Left lung (tissue), 10 donors: Measurements from ENCODE around the gene PCSK2. TPM values are rescaled to one million over a fixed set of nuclear protein-coding genes. Genes with fewer than 3 reads are reported as not detected.

ENCODE experiments used
- ATAC-seq: fragments of 200-7000 bp; cut with Tn5 transposase; one replicate; pipeline ENCODE4 v1.9.1; 2020; ENCODE audit warnings: moderate library complexity
- DNase-seq, 4 donors: peaks; one replicate each; pipeline ENCODE4 v3.0.0-alpha.2; 2013 to 2020
- H3K27ac ChIP-seq, 2 donors: fragments of 200-600 bp; sonication (generic) in 1 of 2; one replicate each; pipeline versions ENCODE4 v1.5.0 to v1.8.0; 2020 to 2021
- H3K27me3 ChIP-seq, 2 donors: fragments of 200-600 bp; sonication (generic) in 1 of 2; one replicate each; pipeline versions ENCODE4 v1.5.0 to v1.8.0; 2020 to 2021
- H3K36me3 ChIP-seq, 2 donors: fragments of 200-600 bp; sonication (generic) in 1 of 2; one replicate each; pipeline versions ENCODE4 v1.5.0 to v1.8.0; 2020 to 2021
- H3K4me1 ChIP-seq, 2 donors: fragments of 200-600 bp; one replicate each; pipeline ENCODE4 v1.8.0; 2021
- H3K4me3 ChIP-seq, 2 donors: fragments of 200-600 bp; sonication (generic) in 1 of 2; one replicate each; pipeline versions ENCODE4 v1.5.0 to v1.8.0; 2020 to 2021; ENCODE audit warnings: mild to moderate bottlenecking in 1 of 2
- H3K9me3 ChIP-seq, 2 donors: fragments of 200-600 bp; sonication (generic) in 1 of 2; one replicate each; pipeline versions ENCODE4 v1.5.0 to v1.8.0; 2020 to 2021
- intact Hi-C, 2 donors: fragments of 100-400 bp; cut with DNase I; formaldehyde crosslinking; loops; one replicate each; pipeline versions ENCODE4 v1.11.2 to v1.14.2; 2022
- polyA plus RNA-seq, 6 donors: library from polyadenylated mRNA; unstranded; fragments of 120-200 nt; gene quantifications; one replicate each; pipeline ENCODE4 v1.2.1, GENCODE V29; 2013; ENCODE audit not compliant: insufficient read length in 6 of 6
- total RNA-seq, 2 donors: library from RNA; stranded (reverse); fragmentation: NEBNext Ultra II Directional; extraction: Animal tissue kit (Norgen Biotek cat#: 25700); gene quantifications; one replicate each; pipeline ENCODE4 v1.2.1, GENCODE V29; 2021
- TF ChIP-seq, protein P1 (sequence below), 2 donors: fragments of 200-600 bp; sonication (generic) in 1 of 2; IDR thresholded peaks; one replicate each; pipeline versions ENCODE4 v1.5.0 to v1.8.0; 2021; ENCODE audit warnings: antibody characterized with exemption in 2 of 2
- donor health status: DM: no; HTN: yes; CAD: no.
- donor health status: DM: no; HTN: no; CAD: no.

PCSK2 gene
- total and polyA plus RNA-seq, 8 donors, result 0.32 to 33.4 (median 0.65) TPM

DNA sequence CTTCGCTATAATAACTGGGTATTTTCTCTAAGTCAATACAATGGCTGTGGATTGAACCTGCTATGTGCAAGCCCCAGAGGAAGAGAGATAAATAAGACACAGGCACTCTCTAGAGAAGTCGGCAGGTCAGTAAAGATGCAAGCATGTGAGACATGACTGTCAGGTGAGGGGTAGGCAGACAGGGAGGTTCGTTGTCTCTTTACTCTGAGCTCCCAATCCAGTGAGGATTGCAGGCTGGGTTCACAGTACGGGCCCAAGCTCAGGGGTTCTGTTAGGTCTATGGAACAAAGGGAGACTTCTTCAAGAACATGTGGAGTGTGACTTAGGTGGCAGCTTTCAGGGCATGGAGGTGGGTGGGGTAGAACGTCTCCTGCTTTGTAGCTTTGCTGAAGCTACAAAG lies 147.2 kb downstream of the PCSK2 start:
- no peaks in the 10 kb centered on the region for H3K4me1 ChIP-seq
- no peak overlapping the region for H3K27ac ChIP-seq
- ATAC-seq (no peak), DNase-seq (no peak)
- no peaks in the 10 kb centered on the region for H3K36me3 ChIP-seq
- intact Hi-C loops, result no loop called here
- TF ChIP-seq, protein P1, sequence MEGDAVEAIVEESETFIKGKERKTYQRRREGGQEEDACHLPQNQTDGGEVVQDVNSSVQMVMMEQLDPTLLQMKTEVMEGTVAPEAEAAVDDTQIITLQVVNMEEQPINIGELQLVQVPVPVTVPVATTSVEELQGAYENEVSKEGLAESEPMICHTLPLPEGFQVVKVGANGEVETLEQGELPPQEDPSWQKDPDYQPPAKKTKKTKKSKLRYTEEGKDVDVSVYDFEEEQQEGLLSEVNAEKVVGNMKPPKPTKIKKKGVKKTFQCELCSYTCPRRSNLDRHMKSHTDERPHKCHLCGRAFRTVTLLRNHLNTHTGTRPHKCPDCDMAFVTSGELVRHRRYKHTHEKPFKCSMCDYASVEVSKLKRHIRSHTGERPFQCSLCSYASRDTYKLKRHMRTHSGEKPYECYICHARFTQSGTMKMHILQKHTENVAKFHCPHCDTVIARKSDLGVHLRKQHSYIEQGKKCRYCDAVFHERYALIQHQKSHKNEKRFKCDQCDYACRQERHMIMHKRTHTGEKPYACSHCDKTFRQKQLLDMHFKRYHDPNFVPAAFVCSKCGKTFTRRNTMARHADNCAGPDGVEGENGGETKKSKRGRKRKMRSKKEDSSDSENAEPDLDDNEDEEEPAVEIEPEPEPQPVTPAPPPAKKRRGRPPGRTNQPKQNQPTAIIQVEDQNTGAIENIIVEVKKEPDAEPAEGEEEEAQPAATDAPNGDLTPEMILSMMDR (IDR thresholded peaks at IDR 0.05), result no peak
- no peaks in the 10 kb centered on the region for H3K9me3 ChIP-seq
- H3K27me3 ChIP-seq, result no peaks in the 10 kb centered on the region
- no peak overlapping the region for H3K4me3 ChIP-seq

DNA sequence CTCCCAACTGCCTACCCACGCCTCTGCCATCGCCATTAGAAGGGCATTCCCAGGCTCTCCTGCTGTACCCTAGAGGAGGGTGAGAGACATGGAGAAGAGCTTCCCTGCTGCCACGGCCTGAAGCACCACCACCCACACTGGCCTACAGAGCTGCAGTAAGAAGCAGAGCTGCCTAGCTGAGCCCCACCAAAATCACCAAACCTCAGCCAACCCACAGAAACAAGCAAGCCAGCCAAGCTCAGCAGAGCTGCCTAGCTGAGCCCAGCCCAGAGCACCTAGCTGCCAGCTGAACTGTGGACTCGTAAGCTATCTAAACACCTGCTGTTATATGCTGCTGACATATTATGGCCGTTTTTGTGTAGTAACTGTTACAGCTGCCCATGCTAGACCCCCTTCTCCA lies 149.2 kb downstream of the PCSK2 start:
- Histone ChIP-seq H3K27ac (no peak overlapping the region), H3K36me3 (no peaks in the 10 kb centered on the region), H3K27me3 (no peaks in the 10 kb centered on the region), H3K4me1 (no peaks in the 10 kb centered on the region), H3K4me3 (no peak overlapping the region), H3K9me3 (no peaks in the 10 kb centered on the region)
- TF ChIP-seq, protein P1 (IDR thresholded peaks at IDR 0.05), result no peak
- intact Hi-C loops, result no loop called here
- no peak for DNase-seq
- ATAC-seq, result no peak

DNA sequence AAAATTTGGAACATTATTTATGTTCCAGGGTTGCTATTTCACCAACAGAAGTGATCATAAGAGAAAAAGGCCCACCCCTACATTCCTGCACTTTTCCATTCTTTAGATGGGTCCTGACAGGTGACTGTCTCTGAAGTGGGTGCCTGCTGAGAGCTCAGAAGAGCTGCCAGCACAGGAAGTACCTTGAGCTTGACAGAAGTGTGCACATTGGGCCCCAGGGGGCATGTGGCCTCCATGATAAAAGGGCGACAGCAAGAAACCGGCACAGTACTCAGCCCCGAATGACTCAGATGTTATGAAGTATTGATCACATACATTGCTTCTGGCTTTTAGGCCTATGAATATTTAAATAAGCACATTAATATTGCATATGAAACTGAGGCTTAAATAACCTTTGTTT lies 150.4 kb downstream of the PCSK2 start:
- DNase-seq (no peak), ATAC-seq (no peak)
- H3K9me3 ChIP-seq, result no peaks in the 10 kb centered on the region
- H3K27me3 ChIP-seq, result no peaks in the 10 kb centered on the region
- TF ChIP-seq, protein P1 (IDR thresholded peaks at IDR 0.05), result no peak
- H3K36me3 ChIP-seq, result no peaks in the 10 kb centered on the region
- intact Hi-C loops, result no loop called here
- H3K4me3 ChIP-seq, result no peak overlapping the region
- no peaks in the 10 kb centered on the region for H3K4me1 ChIP-seq
- no peak overlapping the region for H3K27ac ChIP-seq

DNA sequence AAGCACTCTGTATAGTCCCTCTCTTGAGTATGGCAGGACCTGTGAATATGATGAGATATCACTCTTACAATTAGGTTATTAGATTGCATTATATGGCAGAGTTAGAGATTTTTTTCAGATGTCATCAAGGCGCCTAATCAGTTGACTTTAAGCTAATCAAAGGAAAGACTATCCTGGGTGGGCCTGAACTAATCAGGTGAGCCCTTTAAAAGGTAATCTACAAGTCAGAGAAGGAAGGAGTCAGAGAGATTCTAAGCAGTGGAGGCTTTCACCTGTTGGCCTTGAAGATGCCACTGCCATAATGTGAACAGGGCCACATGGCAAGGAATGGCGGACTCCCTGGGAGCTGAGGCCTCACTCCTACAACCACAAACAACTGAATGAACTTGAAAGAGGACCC lies 152.8 kb downstream of the PCSK2 start:
- Histone ChIP-seq H3K4me1 (no peaks in the 10 kb centered on the region), H3K9me3 (no peaks in the 10 kb centered on the region), H3K27ac (no peak overlapping the region), H3K36me3 (no peaks in the 10 kb centered on the region), H3K27me3 (no peaks in the 10 kb centered on the region), H3K4me3 (no peak overlapping the region)
- ATAC-seq (no peak), DNase-seq (no peak)
- TF ChIP-seq, protein P1 (IDR thresholded peaks at IDR 0.05), result no peak
- intact Hi-C loops, result no loop called here

DNA sequence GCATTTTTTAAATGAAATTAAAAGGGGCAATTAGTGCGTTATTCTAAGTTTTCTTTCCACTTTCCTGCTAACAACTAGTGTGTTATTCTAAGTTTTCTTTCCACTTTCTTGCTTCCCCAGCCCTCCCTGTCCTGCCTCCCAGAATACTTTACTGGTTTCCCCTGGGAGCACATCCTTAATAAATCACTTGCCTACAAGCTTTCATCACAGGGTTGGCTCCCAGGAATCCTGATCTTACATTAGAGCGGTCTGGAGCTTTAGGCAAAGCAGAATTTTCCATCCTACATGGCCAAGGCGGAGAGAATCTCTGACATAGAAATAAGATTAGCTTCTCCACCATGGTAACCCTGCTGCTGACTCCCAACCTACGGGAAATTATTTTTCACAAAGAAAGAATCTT lies 154.0 kb downstream of the PCSK2 start:
- TF ChIP-seq, protein P1 (IDR thresholded peaks at IDR 0.05), result no peak
- intact Hi-C loops, result no loop called here
- ATAC-seq (no peak), DNase-seq (no peak)
- Histone ChIP-seq H3K27me3 (no peaks in the 10 kb centered on the region), H3K27ac (no peak overlapping the region), H3K4me3 (no peak overlapping the region), H3K9me3 (no peaks in the 10 kb centered on the region), H3K36me3 (no peaks in the 10 kb centered on the region), H3K4me1 (no peaks in the 10 kb centered on the region)
